A673 (cell line): Measurements from ENCODE around the gene MCRIP1.

Experiments
- EZH2 ChIP-seq: fragments of 200-600 bp; sonication (generic); IDR thresholded peaks from 2 replicates; pipeline ENCODE4 v1.6.1; 2017; ENCODE audit warnings: borderline replicate concordance, low read depth, mild to moderate bottlenecking, mixed read lengths, antibody characterized with exemption, low read length; ENCODE audit not compliant: poor library complexity, severe bottlenecking
- TF ChIP-seq, protein P1 (sequence below): fragments of 300-800, 200-600 bp; sonication (generic); conservative IDR thresholded peaks from 2 replicates; pipeline ENCODE4 v1.5.1; 2017; ENCODE audit warnings: low read depth, mild to moderate bottlenecking, antibody characterized with exemption, low read length, moderate library complexity, mixed read lengths

DNA sequence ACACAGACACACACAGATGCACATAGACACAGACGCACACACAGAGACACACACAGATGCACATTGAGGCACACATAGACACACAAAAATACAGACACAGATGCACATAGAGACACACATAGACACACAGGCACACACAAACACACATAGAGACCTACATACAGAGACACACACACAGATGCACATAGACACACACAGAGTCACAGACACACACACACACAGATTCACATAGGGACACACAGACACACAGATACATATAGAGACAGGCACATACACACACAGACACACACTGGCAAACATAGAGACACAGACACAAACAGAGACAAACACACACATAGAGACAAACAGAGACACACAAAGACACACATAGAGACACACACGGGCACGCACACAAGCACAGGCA lies 39.0 kb downstream of the MCRIP1 start:
- TF ChIP-seq, protein P1, sequence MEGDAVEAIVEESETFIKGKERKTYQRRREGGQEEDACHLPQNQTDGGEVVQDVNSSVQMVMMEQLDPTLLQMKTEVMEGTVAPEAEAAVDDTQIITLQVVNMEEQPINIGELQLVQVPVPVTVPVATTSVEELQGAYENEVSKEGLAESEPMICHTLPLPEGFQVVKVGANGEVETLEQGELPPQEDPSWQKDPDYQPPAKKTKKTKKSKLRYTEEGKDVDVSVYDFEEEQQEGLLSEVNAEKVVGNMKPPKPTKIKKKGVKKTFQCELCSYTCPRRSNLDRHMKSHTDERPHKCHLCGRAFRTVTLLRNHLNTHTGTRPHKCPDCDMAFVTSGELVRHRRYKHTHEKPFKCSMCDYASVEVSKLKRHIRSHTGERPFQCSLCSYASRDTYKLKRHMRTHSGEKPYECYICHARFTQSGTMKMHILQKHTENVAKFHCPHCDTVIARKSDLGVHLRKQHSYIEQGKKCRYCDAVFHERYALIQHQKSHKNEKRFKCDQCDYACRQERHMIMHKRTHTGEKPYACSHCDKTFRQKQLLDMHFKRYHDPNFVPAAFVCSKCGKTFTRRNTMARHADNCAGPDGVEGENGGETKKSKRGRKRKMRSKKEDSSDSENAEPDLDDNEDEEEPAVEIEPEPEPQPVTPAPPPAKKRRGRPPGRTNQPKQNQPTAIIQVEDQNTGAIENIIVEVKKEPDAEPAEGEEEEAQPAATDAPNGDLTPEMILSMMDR: no peak
- TF ChIP-seq EZH2: no peak
